Suprapubic skin (tissue), 3 donors: ENCODE results near the gene FGF3.

Experiments used
- POLR2AphosphoS5 ChIP-seq, 3 donors: sonication (generic); formaldehyde crosslinking; IDR thresholded peaks; one replicate each; pipeline ENCODE4 v1.6.1; 2017; ENCODE audit warnings: antibody characterized with exemption in 3 of 3
- TF ChIP-seq, protein P1 (sequence below), 2 donors: fragments of 200-600 bp in 1 of 2; fragments of 450-650 bp in 1 of 2; sonication (generic) in 1 of 2; IDR thresholded peaks; one replicate each; pipeline ENCODE4 v1.5.1; 2016 to 2019; ENCODE audit warnings: antibody characterized with exemption in 2 of 2, mild to moderate bottlenecking in 1 of 2, moderate library complexity in 1 of 2

- TF ChIP-seq, protein P1, sequence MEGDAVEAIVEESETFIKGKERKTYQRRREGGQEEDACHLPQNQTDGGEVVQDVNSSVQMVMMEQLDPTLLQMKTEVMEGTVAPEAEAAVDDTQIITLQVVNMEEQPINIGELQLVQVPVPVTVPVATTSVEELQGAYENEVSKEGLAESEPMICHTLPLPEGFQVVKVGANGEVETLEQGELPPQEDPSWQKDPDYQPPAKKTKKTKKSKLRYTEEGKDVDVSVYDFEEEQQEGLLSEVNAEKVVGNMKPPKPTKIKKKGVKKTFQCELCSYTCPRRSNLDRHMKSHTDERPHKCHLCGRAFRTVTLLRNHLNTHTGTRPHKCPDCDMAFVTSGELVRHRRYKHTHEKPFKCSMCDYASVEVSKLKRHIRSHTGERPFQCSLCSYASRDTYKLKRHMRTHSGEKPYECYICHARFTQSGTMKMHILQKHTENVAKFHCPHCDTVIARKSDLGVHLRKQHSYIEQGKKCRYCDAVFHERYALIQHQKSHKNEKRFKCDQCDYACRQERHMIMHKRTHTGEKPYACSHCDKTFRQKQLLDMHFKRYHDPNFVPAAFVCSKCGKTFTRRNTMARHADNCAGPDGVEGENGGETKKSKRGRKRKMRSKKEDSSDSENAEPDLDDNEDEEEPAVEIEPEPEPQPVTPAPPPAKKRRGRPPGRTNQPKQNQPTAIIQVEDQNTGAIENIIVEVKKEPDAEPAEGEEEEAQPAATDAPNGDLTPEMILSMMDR (IDR thresholded peaks at IDR 0.05), result no peak
- no peak for TF ChIP-seq POLR2AphosphoS5 (IDR thresholded peaks at IDR 0.05)
These were observed 53.7 kb downstream of the FGF3 start for GRCh38 chr11:69765498-69765995.
